ENCODE results near the gene FAM3B.

Gene FAM3B

DNA sequence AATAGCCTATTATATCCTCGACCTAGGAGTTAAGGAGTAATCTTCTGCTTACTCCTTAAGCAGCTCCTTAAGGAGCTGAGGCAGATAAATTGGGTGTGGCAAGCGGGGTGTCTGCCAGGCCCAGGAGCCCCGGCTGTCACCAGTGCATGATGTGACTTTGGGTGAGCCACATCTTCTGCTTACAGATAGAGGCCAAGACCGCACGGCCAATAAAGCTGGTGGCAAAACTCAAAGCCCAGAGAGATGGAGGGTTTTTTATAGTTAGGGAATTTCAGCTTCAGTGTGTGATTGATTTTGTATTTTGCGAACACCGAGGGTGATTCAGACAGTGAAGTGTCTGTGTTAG, 55.1 kb downstream of the FAM3B start:
- DNase-seq (ENCODE audit: low read depth): no peak
- TF ChIP-seq, protein P1, sequence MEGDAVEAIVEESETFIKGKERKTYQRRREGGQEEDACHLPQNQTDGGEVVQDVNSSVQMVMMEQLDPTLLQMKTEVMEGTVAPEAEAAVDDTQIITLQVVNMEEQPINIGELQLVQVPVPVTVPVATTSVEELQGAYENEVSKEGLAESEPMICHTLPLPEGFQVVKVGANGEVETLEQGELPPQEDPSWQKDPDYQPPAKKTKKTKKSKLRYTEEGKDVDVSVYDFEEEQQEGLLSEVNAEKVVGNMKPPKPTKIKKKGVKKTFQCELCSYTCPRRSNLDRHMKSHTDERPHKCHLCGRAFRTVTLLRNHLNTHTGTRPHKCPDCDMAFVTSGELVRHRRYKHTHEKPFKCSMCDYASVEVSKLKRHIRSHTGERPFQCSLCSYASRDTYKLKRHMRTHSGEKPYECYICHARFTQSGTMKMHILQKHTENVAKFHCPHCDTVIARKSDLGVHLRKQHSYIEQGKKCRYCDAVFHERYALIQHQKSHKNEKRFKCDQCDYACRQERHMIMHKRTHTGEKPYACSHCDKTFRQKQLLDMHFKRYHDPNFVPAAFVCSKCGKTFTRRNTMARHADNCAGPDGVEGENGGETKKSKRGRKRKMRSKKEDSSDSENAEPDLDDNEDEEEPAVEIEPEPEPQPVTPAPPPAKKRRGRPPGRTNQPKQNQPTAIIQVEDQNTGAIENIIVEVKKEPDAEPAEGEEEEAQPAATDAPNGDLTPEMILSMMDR (IDR thresholded peaks at IDR 0.05; ENCODE audit: control insufficient read depth, insufficient read depth, low read depth, low read length, missing control alignments): no peak
- H3K4me3 ChIP-seq (ENCODE audit: control insufficient read depth, low read depth, low read length): no peak overlapping the region

DNA sequence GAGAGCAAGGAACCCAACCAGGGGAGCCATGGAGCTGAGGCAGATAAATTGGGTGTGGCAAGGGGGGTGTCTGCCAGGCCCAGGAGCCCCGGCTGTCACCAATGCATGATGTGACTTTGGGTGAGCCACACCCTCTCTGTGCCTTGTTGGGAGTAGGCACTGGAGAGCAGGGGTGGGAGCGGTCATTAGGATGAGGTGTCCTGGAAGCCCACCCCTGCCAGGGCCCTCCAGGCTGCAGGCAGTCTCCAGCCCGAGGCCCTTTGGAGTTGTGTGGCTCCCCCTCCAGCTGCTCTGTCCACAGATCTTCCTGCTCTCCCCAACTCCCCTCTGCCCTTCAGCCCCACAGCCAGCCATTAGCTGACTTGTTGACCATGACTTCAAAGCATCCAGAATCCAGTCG, 56.7 kb downstream of the FAM3B start:
- H3K4me3 ChIP-seq (ENCODE audit: control insufficient read depth, low read depth, low read length): no peak overlapping the region
- no peak for DNase-seq (ENCODE audit: low read depth)
- TF ChIP-seq, protein P1 (IDR thresholded peaks at IDR 0.05; ENCODE audit: control insufficient read depth, insufficient read depth, low read depth, low read length, missing control alignments): no peak

DNA sequence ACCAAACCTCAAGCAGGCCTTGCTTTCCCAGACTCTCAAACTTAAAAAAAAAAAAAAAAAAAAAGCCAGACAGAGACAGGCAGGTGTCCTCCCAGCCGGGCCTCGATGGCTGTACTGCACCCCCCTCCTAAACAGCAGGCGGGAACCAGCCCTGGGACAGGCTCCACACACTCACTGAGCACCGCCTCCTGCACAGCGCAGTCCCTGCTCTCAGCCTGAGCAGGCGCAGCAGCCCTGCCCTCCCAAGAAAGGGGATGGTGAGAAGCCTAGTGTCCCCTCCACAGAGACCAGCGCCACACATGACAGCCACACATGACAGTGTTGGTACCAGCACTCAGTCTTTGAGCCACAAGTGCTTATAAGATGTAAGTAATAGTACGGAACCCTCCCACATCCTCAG, 57.2 kb downstream of the FAM3B start:
- H3K4me3 ChIP-seq (ENCODE audit: control insufficient read depth, low read depth, low read length): no peak overlapping the region
- DNase-seq (ENCODE audit: low read depth): no peak
- TF ChIP-seq, protein P1 (IDR thresholded peaks at IDR 0.05; ENCODE audit: control insufficient read depth, insufficient read depth, low read depth, low read length, missing control alignments): no peak

DNA sequence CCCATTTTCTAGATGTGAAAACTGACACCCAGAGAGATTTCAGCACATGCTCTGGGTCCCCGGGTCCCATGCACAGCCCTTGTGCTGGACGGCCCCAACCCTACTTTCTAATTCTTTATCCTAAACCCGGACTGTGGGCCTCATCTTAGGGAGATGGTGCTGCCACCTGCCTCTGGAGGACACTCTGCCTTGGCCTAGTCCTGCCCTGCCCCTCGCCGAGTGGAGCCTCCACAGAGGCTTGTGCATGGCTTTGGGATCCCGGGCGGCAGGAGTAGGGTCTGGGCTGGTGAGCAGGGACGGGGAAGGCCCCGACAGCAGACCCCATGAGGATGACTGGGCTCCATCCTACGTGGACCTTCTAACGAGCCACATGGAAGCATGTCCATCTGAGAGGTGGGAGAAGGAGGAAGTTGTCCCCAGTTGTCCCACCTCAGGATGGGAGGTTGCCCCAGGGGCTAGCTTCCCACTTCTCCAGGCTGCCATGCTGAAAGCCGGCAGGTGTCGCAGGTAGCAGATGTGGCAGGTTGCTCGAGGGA, 57.6 kb downstream of the FAM3B start:
- no peak for DNase-seq (ENCODE audit: low read depth)
- TF ChIP-seq, protein P1 (IDR thresholded peaks at IDR 0.05; ENCODE audit: control insufficient read depth, insufficient read depth, low read depth, low read length, missing control alignments): no peak
- no peak overlapping the region for H3K4me3 ChIP-seq (ENCODE audit: control insufficient read depth, low read depth, low read length)

DNA sequence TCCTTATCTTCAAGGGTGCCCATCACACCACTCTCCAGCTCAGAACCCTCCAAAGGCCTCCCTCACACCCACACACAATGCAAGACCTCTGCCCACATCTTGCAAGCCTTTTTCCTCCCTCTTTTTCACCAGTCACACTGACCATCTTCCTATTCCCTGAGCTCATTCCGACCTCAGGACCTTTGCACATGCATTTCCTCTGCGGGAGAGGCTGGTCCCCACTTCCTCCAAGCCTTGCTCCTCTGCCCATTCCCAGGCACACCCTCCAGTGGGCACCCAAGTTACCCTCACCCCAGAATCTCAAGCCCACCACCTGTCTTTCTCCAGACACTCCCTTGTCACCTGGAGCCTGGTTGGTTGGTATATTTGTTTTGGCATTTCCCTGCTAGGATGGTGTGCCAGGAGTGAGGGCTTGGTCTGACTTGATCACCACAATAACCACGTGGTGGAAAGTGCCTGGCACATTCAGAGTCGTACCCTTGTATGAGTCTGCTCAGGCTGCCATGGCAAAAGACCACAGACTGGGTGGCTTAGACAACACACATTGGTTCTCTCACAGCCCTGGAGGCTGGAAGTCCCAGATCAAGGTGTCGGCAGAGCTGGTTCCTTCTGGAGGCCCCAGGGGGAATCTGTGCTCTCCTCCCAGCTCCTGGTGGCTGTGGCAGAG, 58.4 kb downstream of the FAM3B start:
- no peak for DNase-seq (ENCODE audit: low read depth)
- TF ChIP-seq, protein P1 (IDR thresholded peaks at IDR 0.05; ENCODE audit: control insufficient read depth, insufficient read depth, low read depth, low read length, missing control alignments): no peak
- H3K4me3 ChIP-seq (ENCODE audit: control insufficient read depth, low read depth, low read length): no peak overlapping the region

DNA sequence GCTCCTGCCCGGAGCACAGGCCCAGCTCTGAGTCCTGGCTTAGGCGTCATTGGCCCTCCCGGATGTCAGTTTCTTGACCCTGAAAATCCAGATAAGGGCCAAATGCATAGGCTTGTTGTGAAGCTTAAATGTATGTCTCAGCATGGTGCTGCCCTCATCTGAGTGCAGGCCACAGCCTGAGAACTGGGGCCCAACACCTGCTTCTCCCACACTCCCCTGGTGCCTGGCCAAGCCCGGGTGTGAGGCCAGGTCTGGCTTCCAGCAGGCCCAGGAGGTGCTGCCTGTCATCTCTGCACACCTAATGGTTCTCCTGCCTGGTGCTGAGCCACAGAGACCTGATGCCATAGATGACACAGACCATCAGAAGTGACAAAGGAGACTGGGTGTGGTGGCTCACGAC, 59.3 kb downstream of the FAM3B start:
- DNase-seq (ENCODE audit: low read depth): no peak
- no peak overlapping the region for H3K4me3 ChIP-seq (ENCODE audit: control insufficient read depth, low read depth, low read length)
- TF ChIP-seq, protein P1 (IDR thresholded peaks at IDR 0.05; ENCODE audit: control insufficient read depth, insufficient read depth, low read depth, low read length, missing control alignments): no peak

Measured in AG09309 (cell line).